A549 (cell line): Measurements from ENCODE around the gene TNRC6B. TPM values are rescaled to one million over a fixed set of nuclear protein-coding genes. Genes with fewer than 3 reads are reported as not detected.

Experiments
- ATAC-seq, 2 experiments: fragments of 200-7000 bp in 1 of 2; fragments of >200 bp in 1 of 2; cut with Nextera tagmentation in 1 of 2; cut with Tn5 transposase in 1 of 2; 3 replicates each; pipeline versions ENCODE4 v1.8.0 to v1.9.1; 2018 to 2020; ENCODE audit warnings: mild to moderate bottlenecking in 1 of 2, moderate library complexity in 1 of 2
- CTCF ChIA-PET: fragments of 300-600 bp; sonication (Branson Sonifier 250); formaldehyde crosslinking; extraction: SDS; loops from one replicate; lab custom pipeline; 2021; ENCODE audit warnings: antibody characterized with exemption, inconsistent platforms; lab: Yijun Ruan, JAX
- POLR2A ChIA-PET: fragments of 350-600 bp; formaldehyde crosslinking; extraction: SDS; loops from one replicate; lab custom pipeline; 2021; ENCODE audit warnings: antibody characterized with exemption, inconsistent platforms; lab: Yijun Ruan, JAX
- DNase-seq, 2 experiments: peaks; one replicate each; pipeline versions ENCODE4 v3.0.0 to v3.0.0-alpha.2; 2011 to 2016; ENCODE audit warnings: low read depth in 1 of 2, low spot score in 1 of 2
- FAIRE-seq: peaks from 2 replicates; lab custom pipeline; 2011; peaks lifted over from hg19 to GRCh38; lab: Jason Lieb, UNC
- H3K27ac ChIP-seq, 2 experiments: fragments of >200 bp; sonication (Bioruptor Twin); formaldehyde crosslinking; 3 replicates each; pipeline ENCODE4 v1.5.1; 2016 to 2017
- H3K4me1 ChIP-seq: fragments of >200 bp; sonication (Bioruptor Twin); formaldehyde crosslinking; 3 replicates; pipeline ENCODE4 v1.6.1; 2016
- H3K4me2 ChIP-seq: fragments of >200 bp; sonication (Bioruptor Twin); formaldehyde crosslinking; 3 replicates; pipeline ENCODE4 v1.6.1; 2016
- H3K4me3 ChIP-seq: fragments of >200 bp; sonication (Bioruptor Twin); formaldehyde crosslinking; 3 replicates; pipeline ENCODE4 v1.5.1; 2016
- H3K9me3 ChIP-seq: fragments of >200 bp; sonication (Bioruptor Twin); formaldehyde crosslinking; 3 replicates; pipeline ENCODE4 v1.6.1; 2016
- BCL3 ChIP-seq: fragments of >200 bp; sonication (Bioruptor Twin); formaldehyde crosslinking; IDR thresholded peaks from 3 replicates; pipeline ENCODE4 v1.6.1; 2016
- CBX8 ChIP-seq: fragments of 200-600 bp; sonication (generic); IDR thresholded peaks from 2 replicates; pipeline ENCODE4 v1.6.1; 2016
- CEBPB ChIP-seq, 2 experiments: fragments of >200 bp in 1 of 2; sonication (Bioruptor Twin) in 1 of 2; formaldehyde crosslinking in 1 of 2; IDR thresholded peaks; 2 replicates each; pipeline ENCODE4 v1.6.1; 2012 to 2016
- CHD4 ChIP-seq: fragments of 200-600 bp; sonication (generic); IDR thresholded peaks from 2 replicates; pipeline ENCODE4 v1.6.1; 2016; ENCODE audit warnings: antibody characterized with exemption, mild to moderate bottlenecking, borderline replicate concordance
- EHMT2 ChIP-seq: fragments of 200-600 bp; sonication (generic); IDR thresholded peaks from 2 replicates; pipeline ENCODE4 v1.6.1; 2016; ENCODE audit warnings: antibody characterized with exemption, low read depth, mild to moderate bottlenecking, moderate library complexity
- EP300 ChIP-seq, 2 experiments: fragments of >200 bp; sonication (Bioruptor Twin); formaldehyde crosslinking; IDR thresholded peaks; 2 replicates in 1 of 2; 3 replicates in 1 of 2; pipeline ENCODE4 v1.6.1; 2016 to 2017
- FOSL2 ChIP-seq, 2 experiments: fragments of 450-650 bp in 1 of 2; fragments of >200 bp in 1 of 2; sonication (Bioruptor Twin) in 1 of 2; formaldehyde crosslinking; IDR thresholded peaks; 2 replicates each; pipeline versions ENCODE4 v1.5.0 to v1.6.1; 2016 to 2020; ENCODE audit warnings: mild to moderate bottlenecking in 1 of 2, moderate library complexity in 1 of 2
- FOXS1 ChIP-seq: fragments of 250-450 bp; sonication (Bioruptor Pico); IDR thresholded peaks from 2 replicates; pipeline ENCODE4 v1.5.0; 2020; ENCODE audit warnings: mild to moderate bottlenecking, moderate library complexity
- GATA3 ChIP-seq: IDR thresholded peaks from 2 replicates; pipeline ENCODE4 v1.6.1; 2012; ENCODE audit warnings: borderline replicate concordance
- HDAC2 ChIP-seq: fragments of 200-600 bp; sonication (generic); IDR thresholded peaks from 2 replicates; pipeline ENCODE4 v1.6.1; 2016
- HOXB13 ChIP-seq: fragments of 250-450 bp; sonication (Bioruptor Pico); IDR thresholded peaks from 2 replicates; pipeline ENCODE4 v1.5.0; 2020; ENCODE audit warnings: low read depth, mild to moderate bottlenecking, moderate library complexity
- KDM1A ChIP-seq: fragments of 200-600 bp; sonication (generic); IDR thresholded peaks from 2 replicates; pipeline ENCODE4 v1.6.1; 2016; ENCODE audit warnings: low read depth, mild to moderate bottlenecking
- MYC ChIP-seq: IDR thresholded peaks from 2 replicates; pipeline ENCODE4 v1.6.1; 2012; ENCODE audit warnings: mild to moderate bottlenecking, inconsistent platforms, low read length, improper control_type of control experiment, borderline replicate concordance
- NFE2L2 ChIP-seq: fragments of 150-350 bp; conservative IDR thresholded peaks from 2 replicates; pipeline ENCODE4 v1.6.1; 2014; ENCODE audit warnings: low read length
- NPAS2 ChIP-seq: fragments of 250-450 bp; sonication (Bioruptor Pico); IDR thresholded peaks from 2 replicates; pipeline ENCODE4 v1.8.0; 2022; ENCODE audit warnings: mild to moderate bottlenecking, moderate library complexity, borderline replicate concordance
- PBX3 ChIP-seq: IDR thresholded peaks from 2 replicates; pipeline ENCODE4 v1.6.1; 2012
- PHF8 ChIP-seq: fragments of 200-600 bp; sonication (generic); IDR thresholded peaks from 2 replicates; pipeline ENCODE4 v1.6.1; 2016; ENCODE audit warnings: low read depth, mild to moderate bottlenecking, antibody characterized with exemption, moderate library complexity, borderline replicate concordance
- POLR2AphosphoS2 ChIP-seq: conservative IDR thresholded peaks from 2 replicates; pipeline ENCODE4 v1.6.1; 2012; ENCODE audit warnings: low read length, improper control_type of control experiment, inconsistent platforms
- SREBF2 ChIP-seq: fragments of 450-650 bp; IDR thresholded peaks from 2 replicates; pipeline ENCODE4 v1.6.1; 2014; ENCODE audit warnings: mild to moderate bottlenecking, moderate library complexity
- TFCP2L1 ChIP-seq: fragments of 250-450 bp; sonication (Bioruptor Pico); IDR thresholded peaks from 2 replicates; pipeline ENCODE4 v1.5.0; 2021; ENCODE audit warnings: mild to moderate bottlenecking
- TP53 ChIP-seq: fragments of 250-450 bp; sonication (Bioruptor Pico); IDR thresholded peaks from 2 replicates; pipeline ENCODE4 v1.5.0; 2021; ENCODE audit warnings: mild to moderate bottlenecking, moderate library complexity
- ZSCAN20 ChIP-seq: fragments of 250-450 bp; sonication (Bioruptor Pico); IDR thresholded peaks from 2 replicates; pipeline ENCODE4 v1.8.0; 2022; ENCODE audit warnings: mild to moderate bottlenecking, moderate library complexity
- WGBS: methylation state at CpG from one replicate; pipeline ENCODE4 v1.1.6; 2017; ENCODE audit errors: missing lambda C conversion rate; 5-methylcytosine and 5-hydroxymethylcytosine counted together
- polyA plus RNA-seq, 4 experiments: library from polyadenylated mRNA; depleted of rRNA in 3 of 4; stranded (reverse); fragments of >200 nt; fragmentation: RNase III in 1 of 4; extraction: RNeasy Plus Mini Kit Qiagen cat#74134 plus additional on column Dnase treatment in 1 of 4; gene quantifications; 2 replicates in 3 of 4; 3 replicates in 1 of 4; pipeline ENCODE4 v1.2.3, GENCODE V29; 2011 to 2017
- TF ChIP-seq, protein P1 (sequence below): fragments of >200 bp; sonication (Bioruptor Twin); formaldehyde crosslinking; IDR thresholded peaks from 2 replicates; pipeline ENCODE4 v1.6.1; 2016

TNRC6B gene
- polyA plus RNA-seq, 2 of the 4 experiments (the other 2 are of a cell fraction): 4.9 to 5.0 TPM

DNA sequence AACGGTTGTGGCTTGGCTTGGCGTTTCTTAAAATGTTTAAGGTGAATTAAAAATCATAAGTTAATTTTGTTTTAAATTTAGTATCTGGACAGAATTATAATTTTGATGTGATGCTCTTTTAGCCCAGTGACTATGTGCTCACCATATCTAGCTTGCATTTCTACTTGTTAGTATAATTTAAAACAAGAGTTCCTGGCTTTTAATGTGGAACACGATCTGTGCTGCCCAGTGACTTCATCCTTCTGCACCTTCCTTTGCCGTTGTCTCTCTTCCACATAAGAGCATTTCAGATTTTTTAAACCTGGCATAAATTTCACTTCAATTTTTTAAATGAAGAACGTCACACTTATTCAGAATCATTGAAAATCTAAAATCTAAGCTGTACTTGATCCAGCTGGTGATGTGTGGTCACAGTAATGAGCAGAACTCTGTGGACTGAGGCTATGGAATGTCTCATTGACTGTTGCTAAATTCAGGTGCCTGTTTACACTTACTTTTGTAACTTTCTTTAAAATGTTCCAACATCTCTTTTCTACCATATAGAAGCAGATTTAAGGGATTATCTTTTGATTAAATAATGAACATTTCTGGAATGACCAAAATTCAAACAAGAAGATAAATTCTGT is 93.1 kb downstream of the TNRC6B start:
- CTCF ChIA-PET: no interaction called here
- 90% methylated on average over 5 of the region's 5 CpGs for WGBS
- TF ChIP-seq FOXS1 (no peak), GATA3 (no peak)
- no peaks in the 10 kb centered on the region for H3K9me3 ChIP-seq
- ATAC-seq (no peak), DNase-seq (no peak), FAIRE-seq (no peak)
- no peak overlapping the region for H3K4me2 ChIP-seq
- no peak overlapping the region for H3K4me3 ChIP-seq
- POLR2A ChIA-PET: no interaction called here
- 0 out of 3 replicates have a peak, but pooled peaks cover under 1% of the 10 kb centered on the region for H3K4me1 ChIP-seq
- no peak overlapping the region for H3K27ac ChIP-seq

DNA sequence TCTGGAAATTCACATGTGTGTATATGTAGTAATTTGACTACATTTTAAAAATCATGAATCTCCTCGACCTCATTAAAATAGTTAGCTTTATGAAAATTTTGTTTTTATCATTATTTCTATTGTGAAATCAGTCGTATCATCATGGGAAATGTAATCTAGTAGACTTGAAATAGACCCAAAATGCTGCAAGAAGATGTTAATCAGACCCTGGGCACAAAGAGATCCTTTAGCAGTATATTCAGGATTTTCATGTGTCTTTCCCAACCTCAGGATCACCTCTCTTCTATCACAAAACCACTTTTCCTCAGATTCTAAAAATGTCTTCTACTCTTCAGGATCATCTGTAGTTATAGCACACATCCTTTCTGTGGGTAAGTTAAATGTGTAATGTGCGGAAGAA is 93.7 kb downstream of the TNRC6B start:
- ATAC-seq: no peak
- POLR2A ChIA-PET: no interaction called here
- TF ChIP-seq EHMT2: no peak
- no peak for TF ChIP-seq HDAC2
- TF ChIP-seq PBX3: no peak
- no peak for TF ChIP-seq TFCP2L1 (CRISPR knock-in tag)
- TF ChIP-seq CBX8: no peak
- TF ChIP-seq CHD4: no peak
- no peak for TF ChIP-seq NFE2L2
- no peak for TF ChIP-seq BCL3
- no peak for TF ChIP-seq SREBF2
- no peak for TF ChIP-seq NPAS2 (CRISPR knock-in tag)
- TF ChIP-seq FOSL2 (IDR thresholded peaks at IDR 0.05): no peak
- no peak for TF ChIP-seq FOSL2 (CRISPR knock-in tag; IDR thresholded peaks at IDR 0.05)
- TF ChIP-seq, protein P1, sequence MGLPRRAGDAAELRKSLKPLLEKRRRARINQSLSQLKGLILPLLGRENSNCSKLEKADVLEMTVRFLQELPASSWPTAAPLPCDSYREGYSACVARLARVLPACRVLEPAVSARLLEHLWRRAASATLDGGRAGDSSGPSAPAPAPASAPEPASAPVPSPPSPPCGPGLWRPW: no peak
- TF ChIP-seq ZSCAN20 (CRISPR knock-in tag): no peak
- no peak for TF ChIP-seq EP300 (IDR thresholded peaks at IDR 0.05)
- TF ChIP-seq POLR2AphosphoS2: no peak
- no peak for TF ChIP-seq MYC
- peaks cover 5% of the 10 kb centered on the region; the same call in 1 of the 3 replicates for H3K4me1 ChIP-seq
- no peak overlapping the region for H3K4me2 ChIP-seq
- CTCF ChIA-PET: no interaction called here
- 89% methylated on average over 3 of the region's 3 CpGs for WGBS
- no peak overlapping the region for H3K27ac ChIP-seq
- no peaks in the 10 kb centered on the region for H3K9me3 ChIP-seq
- FAIRE-seq: no peak
- H3K4me3 ChIP-seq: no peak overlapping the region
- no peak for DNase-seq

DNA sequence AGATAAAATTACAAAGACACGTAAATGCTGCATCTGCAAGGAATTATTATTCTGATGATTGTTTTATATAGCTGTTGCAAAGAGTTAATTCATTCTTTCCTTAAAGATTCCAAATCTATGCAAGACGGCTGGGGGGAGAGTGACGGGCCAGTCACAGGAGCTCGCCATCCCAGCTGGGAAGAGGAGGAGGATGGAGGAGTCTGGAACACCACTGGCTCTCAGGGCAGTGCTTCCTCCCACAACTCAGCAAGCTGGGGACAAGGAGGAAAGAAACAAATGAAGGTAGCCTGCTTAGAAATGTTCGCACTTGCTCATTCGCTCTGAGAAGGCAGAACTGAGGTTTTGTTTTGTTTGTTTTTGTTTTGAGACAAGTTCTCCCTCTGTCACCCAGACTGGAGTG is 95.6 kb downstream of the TNRC6B start:
- Histone ChIP-seq H3K4me2 (no peak overlapping the region), H3K9me3 (no peaks in the 10 kb centered on the region), H3K27ac (no peak overlapping the region), H3K4me3 (no peak overlapping the region), H3K4me1 (peaks cover 7% of the 10 kb centered on the region; the same call in 1 of the 3 replicates)
- FAIRE-seq (no peak), ATAC-seq (no peak), DNase-seq (no peak)
- whole genome bisulfite sequencing: 88% methylated on average over 6 of the region's 6 CpGs
- POLR2A ChIA-PET: no interaction called here
- CTCF ChIA-PET: no interaction called here
- TF ChIP-seq BCL3 (no peak), HOXB13 (CRISPR knock-in tag) (no peak), FOXS1 (no peak), KDM1A (no peak), PHF8 (no peak), CEBPB (IDR thresholded peaks at IDR 0.05) (no peak), TP53 (CRISPR knock-in tag) (no peak)
